ENCODE results near the gene ZNF771.
"Not testable (repeated sequence)": the region's sequence is repeated elsewhere in the genome, so short reads cannot be mapped to it uniquely, and the experiment has no call there.

ZNF771 gene

DNA sequence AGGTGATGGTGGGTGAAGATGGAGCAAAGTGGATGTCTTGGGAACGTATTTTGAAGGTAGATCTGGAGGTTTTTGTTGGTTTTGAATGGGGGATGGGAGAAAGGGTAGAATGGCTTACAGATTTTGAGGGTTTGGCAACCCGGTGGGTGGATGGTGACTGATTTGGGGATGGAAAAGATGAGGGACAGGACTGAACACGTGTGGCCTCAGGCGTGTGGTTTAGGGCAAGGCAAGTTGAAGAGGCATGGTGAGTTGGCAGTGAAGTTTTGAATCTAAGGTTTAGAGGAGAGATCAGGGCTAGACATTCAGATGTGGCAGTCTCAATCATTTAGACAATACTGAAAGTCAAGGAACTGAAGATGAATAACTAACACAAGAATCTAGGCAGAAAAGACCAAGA lies 27.4 kb downstream of the ZNF771 start:
- no peak for DNase-seq (ENCODE audit: low read depth)

GRCh38 chr16:30437511-30438046 lies 30.2 kb downstream of the ZNF771 start:
- no peak for DNase-seq (ENCODE audit: low read depth)

DNA sequence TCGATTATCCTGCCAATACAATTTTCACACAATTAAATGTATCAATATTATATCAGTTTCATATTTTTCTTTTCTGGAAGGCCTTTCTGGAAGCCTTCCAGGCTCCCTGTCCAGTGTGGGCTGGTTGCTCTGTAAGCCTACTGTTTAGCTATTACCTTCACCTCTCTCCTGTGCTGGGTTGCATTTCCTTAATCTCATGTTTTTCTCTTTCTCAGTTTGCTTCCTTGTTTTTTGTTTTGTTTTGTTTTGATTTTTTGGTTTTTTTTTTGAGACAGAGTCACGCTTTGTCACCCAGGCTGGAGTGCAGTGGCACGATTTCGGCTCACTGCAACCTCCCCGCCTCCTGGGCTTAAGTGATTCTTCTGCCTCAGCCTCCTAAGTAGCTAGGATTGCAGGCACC lies 31.4 kb downstream of the ZNF771 start:
- no peak for DNase-seq (ENCODE audit: low read depth)

DNA sequence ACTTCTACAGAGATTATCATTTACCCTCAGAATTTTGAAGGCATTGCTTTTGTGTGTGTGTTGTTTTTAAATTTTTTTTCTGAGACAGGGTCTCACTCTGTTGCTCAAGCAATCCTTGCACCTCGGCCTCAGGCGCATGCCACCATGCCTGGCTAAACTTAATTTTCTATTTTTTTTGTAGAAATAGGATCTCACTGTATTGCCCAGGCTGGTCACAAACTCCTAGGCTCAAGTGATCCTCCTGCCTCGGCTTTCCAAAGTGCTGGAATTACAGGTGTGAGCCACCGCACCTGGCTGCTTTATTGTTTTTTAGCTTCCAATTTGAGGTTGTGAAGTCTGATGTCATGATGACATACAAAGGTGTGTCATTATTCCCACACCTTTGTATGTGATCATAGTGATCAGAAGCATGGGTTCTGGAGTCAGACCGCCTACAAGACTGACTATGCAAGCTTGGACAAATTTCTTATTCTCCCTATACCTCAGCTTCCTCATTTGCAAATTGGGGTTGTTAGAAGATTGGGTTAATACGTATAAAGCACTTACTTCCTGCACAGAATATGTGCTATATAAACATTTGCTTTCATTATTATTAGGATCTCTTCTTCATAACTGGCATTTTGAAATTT lies 32.4 kb downstream of the ZNF771 start:
- no peak for DNase-seq (ENCODE audit: low read depth)

DNA sequence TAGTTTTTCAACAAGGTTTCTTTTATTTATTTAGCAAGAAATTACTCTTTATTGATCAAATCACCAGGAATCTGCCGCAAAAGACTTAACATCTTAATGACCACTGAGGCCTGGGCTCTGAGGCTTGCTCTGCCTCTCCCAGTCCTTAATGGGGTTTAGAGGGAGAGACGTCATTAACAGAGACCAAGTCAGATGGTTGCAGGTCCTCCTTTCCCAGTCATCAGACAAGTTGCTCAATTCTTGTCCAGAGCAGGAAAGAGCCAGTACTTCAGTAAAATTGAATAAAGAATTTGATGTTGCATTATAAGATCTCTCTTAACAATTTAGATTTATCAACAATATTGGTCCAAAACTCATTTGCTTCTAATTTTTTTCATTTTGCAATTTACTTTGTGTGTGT lies 36.2 kb downstream of the ZNF771 start:
- DNase-seq (ENCODE audit: low read depth), result no peak

- DNase-seq (ENCODE audit: low read depth), result no peak
These were observed 37.1 kb downstream of the ZNF771 start for GRCh38 chr16:30444231-30445148.

DNA sequence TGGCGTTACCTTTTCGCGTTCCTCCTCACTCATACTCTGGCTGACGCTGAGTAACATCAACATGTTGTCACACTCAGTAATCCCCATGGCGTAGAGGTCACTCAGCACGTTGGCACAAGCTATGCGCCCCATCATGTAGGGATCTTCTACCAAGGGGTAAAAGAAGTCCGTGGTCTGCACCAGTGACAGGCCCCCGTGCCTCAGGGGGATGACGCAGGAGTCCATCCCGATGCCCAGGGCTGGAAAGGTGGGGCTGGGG lies 37.7 kb downstream of the ZNF771 start:
- no peak for DNase-seq (ENCODE audit: low read depth)

DNA sequence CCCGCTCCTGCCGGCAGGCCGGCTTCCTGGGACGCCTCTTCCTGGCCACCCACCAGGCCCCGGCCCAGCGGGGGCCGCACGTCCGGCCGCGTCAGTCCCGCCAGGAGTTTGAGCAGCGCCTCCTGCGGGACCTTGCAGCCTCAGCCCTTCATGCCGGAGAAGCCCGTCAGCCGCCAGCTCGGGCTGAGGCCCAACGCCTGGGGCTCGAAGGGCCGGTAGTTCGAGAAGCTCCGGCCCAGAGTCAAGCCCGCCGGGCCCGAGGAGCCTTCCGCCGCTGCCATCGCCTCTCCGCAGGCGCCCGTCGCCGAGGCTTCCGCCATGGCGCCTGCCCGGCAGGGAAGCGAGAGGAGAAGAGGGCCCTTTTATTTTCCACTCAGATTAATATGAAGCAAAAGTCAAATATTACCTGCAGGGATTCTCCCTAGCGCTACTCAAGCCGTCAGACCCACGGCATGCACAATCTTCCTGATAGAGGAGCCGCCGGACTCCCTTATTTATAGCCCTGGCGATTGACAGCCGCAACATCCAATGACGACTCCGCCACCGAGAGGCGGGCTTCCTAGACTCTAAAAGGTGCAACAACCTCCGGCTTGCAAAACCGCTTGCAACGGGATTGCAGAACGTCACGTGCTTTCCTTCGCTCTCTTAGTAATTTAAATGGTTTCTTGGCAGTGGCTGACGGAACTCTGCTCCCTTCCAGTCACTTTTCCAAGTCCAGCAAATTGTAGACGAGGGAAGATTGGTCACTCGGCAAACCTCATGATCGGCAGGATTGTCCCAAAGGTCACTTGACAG lies 38.2 kb downstream of the ZNF771 start, which contains the start of gene SEPHS2:
SEPHS2 (minus strand) TSS at position 467 of the 795 bp plus-strand sequence; CDS start at position 320, 147 bp downstream.
- DNase-seq (ENCODE audit: low read depth), result peak; percentile 89

DNA sequence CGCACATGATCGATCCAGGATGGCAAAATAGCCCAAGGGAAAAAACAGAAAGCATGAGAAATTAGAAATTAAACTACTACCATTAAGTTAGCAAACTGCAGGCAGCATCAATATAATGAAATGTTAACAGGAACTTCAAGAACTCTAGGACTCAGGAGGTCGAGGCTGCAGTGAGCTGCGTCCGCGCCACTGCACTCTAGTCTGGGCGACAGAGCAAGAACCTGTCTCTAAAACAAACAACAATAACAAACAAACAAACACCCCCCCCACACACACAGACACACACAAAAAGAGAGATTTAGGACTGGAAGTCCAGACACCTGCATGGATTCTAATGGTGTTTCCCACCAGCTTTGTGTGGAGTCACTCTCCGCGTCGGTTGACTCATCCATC lies 38.8 kb downstream of the ZNF771 start:
- no peak for DNase-seq (ENCODE audit: low read depth)

- DNase-seq (ENCODE audit: low read depth), result no peak
These were observed 40.3 kb downstream of the ZNF771 start for GRCh38 chr16:30447512-30448226.

GRCh38 chr16:30449116-30449435 lies 41.7 kb downstream of the ZNF771 start:
- no peak for DNase-seq (ENCODE audit: low read depth)

DNA sequence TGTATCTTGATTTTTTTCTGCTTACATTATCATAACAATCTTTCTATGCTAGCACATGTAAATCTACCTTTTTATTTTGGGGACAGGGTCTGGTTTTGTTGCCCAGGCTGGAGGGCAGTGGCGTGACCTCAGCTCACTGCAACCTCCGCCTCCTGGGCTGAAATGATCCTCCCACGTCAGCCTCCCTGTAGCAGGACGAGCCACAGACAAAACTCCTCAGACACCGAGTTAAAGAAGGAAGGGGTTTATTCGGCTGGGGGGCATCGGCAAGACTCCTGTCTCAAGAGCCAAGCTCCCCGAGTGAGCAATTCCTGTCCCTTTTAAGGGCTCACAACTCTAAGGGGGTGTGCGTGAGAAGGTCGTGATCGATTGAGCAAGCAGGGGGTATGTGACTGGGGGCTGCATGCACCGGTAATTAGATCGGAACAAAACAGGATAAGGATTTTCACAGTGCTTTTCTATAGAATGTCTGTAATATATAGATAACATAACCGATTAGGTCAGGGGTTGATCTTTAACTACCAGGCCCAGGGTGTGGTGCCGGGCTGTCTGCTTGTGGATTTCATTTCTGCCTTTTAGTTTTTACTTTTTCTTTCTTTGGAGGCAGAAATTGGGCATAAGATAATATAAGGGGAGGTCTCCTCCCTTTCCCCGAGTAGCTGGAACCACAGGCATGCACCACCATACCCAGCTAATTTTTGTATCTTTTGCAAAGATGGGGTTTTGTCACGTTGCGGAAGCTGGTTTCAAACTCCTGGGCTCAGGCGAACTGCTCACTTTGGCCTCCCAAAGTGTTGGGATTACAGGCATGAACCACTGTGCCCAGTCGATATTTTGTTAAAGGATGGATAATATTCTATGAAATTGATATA lies 45.5 kb downstream of the ZNF771 start:
- DNase-seq (ENCODE audit: low read depth), result not testable (repeated sequence)

DNA sequence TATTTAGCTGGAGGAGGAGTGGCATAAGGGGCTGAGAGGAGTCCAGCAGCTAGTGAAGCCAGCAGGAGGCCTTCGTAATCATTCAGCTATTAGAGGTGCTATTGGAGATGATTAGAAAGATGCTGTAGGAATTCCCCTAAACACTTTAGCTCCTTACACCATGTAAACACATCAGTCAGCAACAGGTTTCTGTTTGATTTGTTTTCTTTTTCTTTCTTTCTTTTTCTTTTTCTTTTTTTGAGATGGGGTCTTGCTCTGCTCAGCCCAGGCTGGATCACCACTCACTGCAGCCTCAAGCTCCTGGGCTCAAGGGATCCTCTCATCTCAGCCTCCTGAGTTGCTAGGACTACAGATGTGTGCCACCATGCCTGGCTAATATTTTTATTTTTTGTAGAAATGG lies 48.9 kb downstream of the ZNF771 start:
- DNase-seq (ENCODE audit: low read depth), result no peak

- no peak for DNase-seq (ENCODE audit: low read depth)
These were observed 49.9 kb downstream of the ZNF771 start for GRCh38 chr16:30457256-30457655.

GRCh38 chr16:30457743-30458560 lies 50.5 kb downstream of the ZNF771 start:
- DNase-seq (ENCODE audit: low read depth), result no peak

DNA sequence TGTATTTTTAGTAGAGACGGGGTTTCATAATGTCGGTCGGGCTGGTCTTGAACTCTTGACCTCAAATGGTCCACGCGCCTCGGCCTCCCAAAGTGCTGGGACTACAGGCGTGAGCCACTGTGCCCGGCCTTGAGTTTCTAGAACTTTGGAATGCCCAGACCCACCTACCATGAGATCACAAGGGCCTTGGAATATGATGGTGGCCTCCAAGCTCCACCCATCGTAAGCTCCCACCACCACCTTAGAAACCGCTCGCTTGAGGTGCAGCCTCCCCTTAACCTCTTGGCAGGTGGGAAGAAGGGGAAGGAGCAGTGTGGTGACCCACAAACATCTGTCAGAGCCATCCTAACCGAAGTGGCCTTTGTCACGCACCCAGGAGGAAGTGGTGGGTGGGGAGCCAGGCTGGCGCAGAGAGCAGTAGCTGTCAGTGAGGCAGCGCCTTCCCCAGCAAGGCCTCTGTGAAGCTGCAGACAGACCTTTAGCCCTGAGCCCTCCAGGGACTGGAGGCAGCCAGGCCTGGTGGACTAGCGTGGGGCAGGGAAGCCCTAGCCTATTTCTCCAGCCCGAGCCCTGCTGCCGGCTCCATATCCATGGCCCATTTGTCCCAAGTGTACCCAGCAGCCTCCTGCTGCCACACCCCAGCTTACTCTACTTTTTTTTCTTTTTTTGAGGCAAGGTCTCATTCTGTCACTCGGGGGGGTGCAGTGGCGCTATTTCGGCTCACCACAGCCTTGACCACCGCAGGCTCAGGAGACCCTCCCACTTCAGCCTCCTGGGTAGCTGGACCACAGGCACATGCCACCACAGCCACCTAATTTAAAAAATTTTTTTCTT lies 51.4 kb downstream of the ZNF771 start:
- no peak for DNase-seq (ENCODE audit: low read depth)

DNA sequence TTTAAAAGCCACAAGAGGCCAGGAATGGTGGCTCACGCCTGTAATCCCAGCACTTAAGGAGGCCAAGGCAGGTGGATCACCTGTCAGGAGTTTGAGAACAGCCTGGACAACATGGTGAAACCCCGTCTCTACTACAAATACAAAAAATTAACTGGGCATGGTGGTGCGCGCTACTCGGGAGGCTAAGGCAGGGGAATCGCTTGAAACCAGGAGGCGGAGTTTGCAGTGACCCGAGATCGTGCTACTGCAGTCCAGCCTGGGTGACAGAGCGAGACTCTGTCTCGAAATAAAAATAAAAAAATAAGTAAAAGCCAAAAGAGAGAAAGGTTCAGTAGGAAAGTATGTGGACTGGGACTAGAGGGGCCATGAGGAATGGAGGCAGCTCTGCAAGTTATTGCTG lies 52.0 kb downstream of the ZNF771 start:
- no peak for DNase-seq (ENCODE audit: low read depth)

DNA sequence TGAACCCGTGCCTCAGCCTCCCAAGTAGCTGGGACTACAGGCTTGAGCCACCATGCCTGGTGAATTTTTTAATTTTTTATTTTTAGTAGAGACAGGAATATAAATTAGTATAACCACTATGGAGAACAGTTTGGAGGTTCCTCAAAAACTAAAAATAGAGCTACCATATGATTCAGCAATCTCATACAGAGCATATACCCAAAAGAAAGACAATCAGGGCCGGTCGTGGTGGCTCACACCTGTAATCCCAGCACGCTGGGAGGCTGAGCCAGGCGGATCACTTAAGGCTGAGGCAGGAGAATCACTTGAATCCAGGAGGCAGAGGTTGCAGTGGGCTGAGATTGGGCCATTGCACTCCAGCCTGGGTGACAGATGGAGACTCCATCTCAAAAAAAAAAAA lies 54.0 kb downstream of the ZNF771 start:
- DNase-seq (ENCODE audit: low read depth), result not testable (repeated sequence)

GRCh38 chr16:30464078-30464477 lies 56.7 kb downstream of the ZNF771 start:
- no peak for DNase-seq (ENCODE audit: low read depth)
